ENCODE data around the gene APEX1.
A peak's percentile ranks its signal among the peaks of the same experiment; 100 is the strongest.

Gene APEX1

GRCh38 chr14:20490563-20490962, 35.5 kb downstream of the APEX1 start:
- peaks cover 66% of the 10 kb centered on the region for H3K4me1 ChIP-seq (ENCODE audit: low read depth, poor library complexity, severe bottlenecking)
- no peaks in the 10 kb centered on the region for H4K20me1 ChIP-seq (ENCODE audit: insufficient read depth)
- no peak overlapping the region for H3K4me3 ChIP-seq (IDR thresholded peaks at IDR 0.05; ENCODE audit: insufficient read depth, low read depth, low read length)
- H3K4me2 ChIP-seq, result peak overlapping the region; percentile 91
- H3K9ac ChIP-seq, result peak overlapping the region; percentile 61; the same call in 1 of the 2 replicates
- no peaks in the 10 kb centered on the region for H3K36me3 ChIP-seq (ENCODE audit: insufficient read depth)
- H2AFZ ChIP-seq (ENCODE audit: low read depth), result peak overlapping the region; percentile 69
- H3K27ac ChIP-seq, result peak overlapping the region; percentile 86
- no peaks in the 10 kb centered on the region for H3K79me2 ChIP-seq (ENCODE audit: insufficient read depth, low read depth)
- H3K27me3 ChIP-seq (ENCODE audit: insufficient read depth, low read depth), result no peaks in the 10 kb centered on the region
- no peak for TF ChIP-seq CTCF (conservative IDR thresholded peaks at IDR 0.05; ENCODE audit: low read depth, low read length)

- H3K36me3 ChIP-seq (ENCODE audit: insufficient read depth), result no peaks in the 10 kb centered on the region
- H3K79me2 ChIP-seq (ENCODE audit: insufficient read depth, low read depth), result no peaks in the 10 kb centered on the region
- peak overlapping the region; percentile 69 for H2AFZ ChIP-seq (ENCODE audit: low read depth)
- H3K27ac ChIP-seq, result peak overlapping the region; percentile 86
- no peaks in the 10 kb centered on the region for H3K27me3 ChIP-seq (ENCODE audit: insufficient read depth, low read depth)
- no peak overlapping the region for H3K4me3 ChIP-seq (IDR thresholded peaks at IDR 0.05; ENCODE audit: insufficient read depth, low read depth, low read length)
- H3K4me2 ChIP-seq, result peak overlapping the region; percentile 91
- no peaks in the 10 kb centered on the region for H4K20me1 ChIP-seq (ENCODE audit: insufficient read depth)
- no peak for TF ChIP-seq CTCF (conservative IDR thresholded peaks at IDR 0.05; ENCODE audit: low read depth, low read length)
- peaks cover 81% of the 10 kb centered on the region for H3K4me1 ChIP-seq (ENCODE audit: low read depth, poor library complexity, severe bottlenecking)
- 0 out of 2 replicates have a peak overlapping the region, but pooled peaks have one; percentile 61 for H3K9ac ChIP-seq
Measured at GRCh38 chr14:20492486-20492885, 37.5 kb downstream of the APEX1 start.

- Histone ChIP-seq H2AFZ (ENCODE audit: low read depth) (peak overlapping the region; percentile 34), H3K27me3 (ENCODE audit: insufficient read depth, low read depth) (no peaks in the 10 kb centered on the region), H3K4me3 (IDR thresholded peaks at IDR 0.05; ENCODE audit: insufficient read depth, low read depth, low read length) (no peak overlapping the region), H3K4me1 (ENCODE audit: low read depth, poor library complexity, severe bottlenecking) (peaks cover 85% of the 10 kb centered on the region), H3K27ac (peak overlapping the region; percentile 86), H3K9ac (no peak overlapping the region), H3K79me2 (ENCODE audit: insufficient read depth, low read depth) (no peaks in the 10 kb centered on the region), H3K4me2 (peak overlapping the region; percentile 91), H3K36me3 (ENCODE audit: insufficient read depth) (no peaks in the 10 kb centered on the region), H4K20me1 (ENCODE audit: insufficient read depth) (no peaks in the 10 kb centered on the region)
- TF ChIP-seq CTCF (conservative IDR thresholded peaks at IDR 0.05; ENCODE audit: low read depth, low read length), result no peak
Measured at GRCh38 chr14:20493634-20494033, 38.6 kb downstream of the APEX1 start.

GRCh38 chr14:20494935-20495766, 40.1 kb downstream of the APEX1 start:
- Histone ChIP-seq H3K79me2 (ENCODE audit: insufficient read depth, low read depth) (no peaks in the 10 kb centered on the region), H3K4me2 (no peak overlapping the region), H3K9ac (no peak overlapping the region), H3K27me3 (ENCODE audit: insufficient read depth, low read depth) (no peaks in the 10 kb centered on the region), H3K4me1 (ENCODE audit: low read depth, poor library complexity, severe bottlenecking) (peaks cover 85% of the 10 kb centered on the region), H4K20me1 (ENCODE audit: insufficient read depth) (no peaks in the 10 kb centered on the region), H3K27ac (no peak overlapping the region), H3K36me3 (ENCODE audit: insufficient read depth) (no peaks in the 10 kb centered on the region), H3K4me3 (IDR thresholded peaks at IDR 0.05; ENCODE audit: insufficient read depth, low read depth, low read length) (no peak overlapping the region), H2AFZ (ENCODE audit: low read depth) (no peak overlapping the region)
- no peak for TF ChIP-seq CTCF (conservative IDR thresholded peaks at IDR 0.05; ENCODE audit: low read depth, low read length)
